Heart left ventricle (tissue), 16 donors: ENCODE results near the gene DDX54. TPM values are rescaled to one million over a fixed set of nuclear protein-coding genes. Genes with fewer than 3 reads are reported as not detected.

ENCODE experiments used
- ATAC-seq, 4 donors: fragments of 200-7000 bp; cut with Tn5 transposase; one replicate each; pipeline ENCODE4 v1.9.1; 2020 to 2022; ENCODE audit warnings: moderate library complexity in 4 of 4, mild to moderate bottlenecking in 3 of 4, moderate number of reproducible peaks in 1 of 4
- DNase-seq, 5 donors: peaks; one replicate each; pipeline ENCODE4 v3.0.0-alpha.2; 2020
- H3K27ac ChIP-seq, 12 donors: fragments of 200-600 bp; sonication (generic) in 4 of 12; one replicate each; pipeline versions ENCODE4 v1.5.0 to v1.8.0; 2016 to 2022; ENCODE audit warnings: mild to moderate bottlenecking in 2 of 12
- H3K27me3 ChIP-seq, 9 donors: fragments of 200-600 bp; sonication (generic) in 2 of 9; one replicate each; pipeline versions ENCODE4 v1.5.1 to v1.8.0; 2016 to 2022; ENCODE audit warnings: mild to moderate bottlenecking in 3 of 9
- H3K36me3 ChIP-seq, 9 donors: fragments of 200-600 bp; sonication (generic) in 2 of 9; one replicate each; pipeline versions ENCODE4 v1.5.0 to v1.8.0; 2018 to 2022; ENCODE audit warnings: mild to moderate bottlenecking in 2 of 9
- H3K4me1 ChIP-seq, 12 donors: fragments of 200-600 bp; sonication (generic) in 4 of 12; one replicate each; pipeline versions ENCODE4 v1.5.0 to v1.8.0; 2016 to 2022; ENCODE audit warnings: mild to moderate bottlenecking in 3 of 12
- H3K4me3 ChIP-seq, 12 donors: fragments of 200-600 bp; sonication (generic) in 4 of 12; one replicate each; pipeline versions ENCODE4 v1.5.0 to v1.8.0; 2017 to 2022; ENCODE audit warnings: mild to moderate bottlenecking in 9 of 12, moderate library complexity in 4 of 12
- H3K9me3 ChIP-seq, 12 donors: fragments of 200-600 bp; sonication (generic) in 4 of 12; one replicate each; pipeline versions ENCODE4 v1.5.0 to v1.8.0; 2016 to 2022; ENCODE audit warnings: mild to moderate bottlenecking in 1 of 12
- POLR2A ChIP-seq, 2 donors: fragments of 450-650 bp; IDR thresholded peaks; one replicate each; pipeline ENCODE4 v1.6.1; 2017; ENCODE audit warnings: antibody characterized with exemption in 2 of 2, mild to moderate bottlenecking in 2 of 2, moderate library complexity in 2 of 2
- WGBS, 4 donors: extraction: QIAGEN DNeasy Blood & Tissue Kit in 2 of 4; methylation state at CpG; one replicate each; pipeline versions ENCODE4 v1.1.5 to v1.1.7; 2013 to 2018; 5-methylcytosine and 5-hydroxymethylcytosine counted together
- intact Hi-C, 10 donors: fragments of 100-400 bp; cut with DNase I; formaldehyde crosslinking; loops; one replicate each; pipeline versions ENCODE4 v1.11.1 to v1.14.2; 2022
- polyA plus RNA-seq, 2 donors: library from polyadenylated mRNA; stranded (reverse); fragments of 200-250 nt; gene quantifications; one replicate each; pipeline ENCODE4 v1.2.3, GENCODE V29; 2013
- total RNA-seq, 9 donors: library from RNA; depleted of rRNA in 2 of 9; stranded (reverse); fragments of >200 nt in 2 of 9; fragmentation: NEBNext Ultra II Directional in 3 of 9; extraction: Animal tissue kit (Norgen Biotek cat#: 25700) in 3 of 9; gene quantifications; one replicate each; pipeline versions ENCODE4 v1.1.0 to v1.2.4, GENCODE V29; 2016 to 2023
- TF ChIP-seq, protein P1 (sequence below), 12 donors: fragments of 200-600 bp; sonication (generic) in 4 of 12; IDR thresholded peaks; one replicate each; pipeline versions ENCODE4 v1.5.0 to v1.8.0; 2018 to 2022; ENCODE audit warnings: antibody characterized with exemption in 12 of 12, mild to moderate bottlenecking in 5 of 12
- donor health status: ischemic (EF 13 %, LVEDD 7.1; RV severe dilation, severe dysfunction).
- donor health status: healthy with polysubstance abuse.
- donor health status: DM: no; HTN: yes; CAD: no.
- donor health status: DM: no; HTN: no; CAD: no.
- donor health status: ischemic (EF 25% LVEDD 6.9; RV normal size, moderate dysfunction).
- donor health status: ischemic (EF 25% LVEDD 5.7; RV mildly dilated, moderate dysfunction).
- donor health status: healthy.
- donor health status: DM: yes; HTN: yes; CAD: no.
- donor health status: ischemic (EF 35%, LVEDD 5.7; RV mildly dilated, moderate dysfunction).
- donor health status: nonischemic (EF 11% LVEDD 7.7; RV severe dilation, severe dysfunction).
- donor health status: DM: yes; HTN: yes; CAD: no.
- donor health status: PGD.
- donor health status: ischemic (EF 29% LVEDD 5.4; RV normal size, mild dysfunction).
- donor health status: nonischemic (EF 23%, LVEDD 6.1; RV moderate dilation, normal function).

The DDX54 gene
- total and polyA plus RNA-seq, 11 donors = 23.4 to 60.2 (median 38.2) TPM

DNA sequence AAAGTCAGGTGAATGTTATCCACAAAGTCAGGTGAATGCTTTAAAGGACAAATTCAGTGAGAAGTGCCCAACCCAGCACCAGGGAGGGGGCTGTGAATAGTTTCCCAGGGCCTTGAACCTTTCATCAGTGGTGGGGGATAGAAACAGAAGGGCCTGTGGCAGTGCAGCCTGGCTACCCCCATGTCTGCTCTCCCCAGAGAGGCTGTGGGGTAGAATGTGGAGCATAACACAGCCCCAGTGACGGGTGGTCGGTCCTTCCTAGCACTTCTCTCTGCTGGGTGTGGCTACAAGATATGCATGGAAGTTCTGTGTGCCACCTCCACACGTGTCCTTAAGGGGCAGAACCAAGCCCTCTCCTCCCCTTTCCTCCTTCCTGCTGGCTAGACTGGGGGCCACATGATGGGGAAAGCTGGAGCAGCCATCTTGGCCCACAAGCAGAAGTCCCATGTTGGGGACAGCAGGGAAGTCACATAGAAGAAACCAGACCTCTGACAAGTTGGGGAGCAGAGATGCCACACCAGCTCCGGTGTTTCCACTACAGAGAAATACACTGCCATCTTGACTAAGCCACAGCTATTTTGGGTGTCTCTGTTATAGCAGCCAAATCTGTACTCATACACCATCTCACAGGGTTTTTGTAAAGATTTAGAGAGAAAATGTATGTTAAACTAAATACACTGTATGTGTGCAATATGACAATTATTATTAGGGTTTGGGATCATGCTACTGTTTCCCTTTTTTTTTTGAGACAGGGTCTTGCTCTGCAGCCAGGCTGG lies 17.2 kb upstream of the DDX54 start:
- 84 to 94% (median 93%) methylated on average over 4 of the region's 4 CpGs for whole genome bisulfite sequencing, 4 donors
- TF ChIP-seq, protein P1, sequence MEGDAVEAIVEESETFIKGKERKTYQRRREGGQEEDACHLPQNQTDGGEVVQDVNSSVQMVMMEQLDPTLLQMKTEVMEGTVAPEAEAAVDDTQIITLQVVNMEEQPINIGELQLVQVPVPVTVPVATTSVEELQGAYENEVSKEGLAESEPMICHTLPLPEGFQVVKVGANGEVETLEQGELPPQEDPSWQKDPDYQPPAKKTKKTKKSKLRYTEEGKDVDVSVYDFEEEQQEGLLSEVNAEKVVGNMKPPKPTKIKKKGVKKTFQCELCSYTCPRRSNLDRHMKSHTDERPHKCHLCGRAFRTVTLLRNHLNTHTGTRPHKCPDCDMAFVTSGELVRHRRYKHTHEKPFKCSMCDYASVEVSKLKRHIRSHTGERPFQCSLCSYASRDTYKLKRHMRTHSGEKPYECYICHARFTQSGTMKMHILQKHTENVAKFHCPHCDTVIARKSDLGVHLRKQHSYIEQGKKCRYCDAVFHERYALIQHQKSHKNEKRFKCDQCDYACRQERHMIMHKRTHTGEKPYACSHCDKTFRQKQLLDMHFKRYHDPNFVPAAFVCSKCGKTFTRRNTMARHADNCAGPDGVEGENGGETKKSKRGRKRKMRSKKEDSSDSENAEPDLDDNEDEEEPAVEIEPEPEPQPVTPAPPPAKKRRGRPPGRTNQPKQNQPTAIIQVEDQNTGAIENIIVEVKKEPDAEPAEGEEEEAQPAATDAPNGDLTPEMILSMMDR (IDR thresholded peaks at IDR 0.05) = no peak
- no peak for TF ChIP-seq POLR2A (IDR thresholded peaks at IDR 0.05)
- intact Hi-C loops = loop anchor here in 1 of 10 donors (10.0 kb wide), 1 partner anchor 222 kb away; the partner anchor contains the start of gene SDSL

DNA sequence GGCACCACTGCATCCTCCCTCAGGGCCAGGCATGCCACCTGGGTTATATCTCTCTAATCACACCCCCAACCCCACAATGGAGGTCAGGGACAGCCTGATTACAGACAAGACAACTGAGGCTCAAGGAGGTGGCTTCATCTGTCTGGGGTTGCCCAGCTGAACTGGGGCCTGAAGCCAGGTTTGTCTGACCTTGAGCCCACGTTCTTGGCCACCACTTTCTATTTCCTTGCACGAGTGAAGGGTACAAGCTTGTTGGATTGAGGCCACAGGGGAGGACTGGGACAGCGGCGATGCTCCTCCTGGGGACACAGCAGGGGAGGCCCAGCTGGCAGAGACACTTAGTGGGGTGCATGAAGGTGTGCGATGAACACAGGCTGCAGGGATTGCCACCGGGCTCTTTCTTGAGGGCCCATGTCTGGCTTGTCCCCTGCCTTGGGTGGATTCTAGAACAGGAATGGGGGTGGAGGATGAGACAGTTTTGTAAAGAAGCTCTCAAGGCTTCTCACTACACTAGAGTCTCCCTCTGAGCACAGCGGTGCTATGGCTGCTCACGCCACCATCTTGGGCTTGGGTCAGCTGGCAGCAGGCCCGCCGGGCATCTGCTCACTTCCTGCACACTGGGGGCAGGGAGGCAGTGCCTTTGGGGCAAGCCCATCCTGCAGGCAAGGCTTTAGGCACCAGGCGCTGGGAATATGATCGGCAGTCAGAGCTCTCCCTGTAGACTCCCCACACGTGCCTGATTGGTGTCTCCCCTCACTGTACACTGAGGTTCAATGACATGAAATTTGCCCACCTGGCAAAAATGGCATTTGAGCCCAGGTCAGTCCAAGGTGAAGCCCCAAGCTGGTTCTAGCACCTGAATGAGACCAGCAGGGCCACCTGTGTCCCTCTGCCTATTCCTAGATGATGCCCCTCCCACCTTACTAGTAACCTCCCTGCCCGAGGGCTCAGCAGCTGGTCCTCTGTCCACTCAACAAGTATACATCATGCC lies 16.2 kb upstream of the DDX54 start:
- DNase-seq (no peak), ATAC-seq (no peak)
- no peaks in the 10 kb centered on the region for H3K27me3 ChIP-seq
- peaks cover 0 to 42% (median 0%) of the 10 kb centered on the region in 12 donors for H3K4me1 ChIP-seq
- no peak for TF ChIP-seq POLR2A (IDR thresholded peaks at IDR 0.05)
- TF ChIP-seq, protein P1 (IDR thresholded peaks at IDR 0.05) = no peak
- no peak overlapping the region for H3K4me3 ChIP-seq
- intact Hi-C loops = loop anchor here in 1 of 10 donors (10.0 kb wide), 1 partner anchor 223 kb away; the partner anchor contains the start of gene SDSL
- H3K36me3 ChIP-seq = no peaks in the 10 kb centered on the region
- no peak overlapping the region for H3K27ac ChIP-seq
- WGBS, 4 donors = 80 to 90% (median 85%) methylated on average over 9 to 14 of the region's 14 CpGs
- no peaks in the 10 kb centered on the region for H3K9me3 ChIP-seq

More for the DNA sequence above, 17.2 kb upstream of the DDX54 start:
- Histone ChIP-seq H3K27ac (no peak overlapping the region), H3K4me1 (peaks cover 0 to 47% (median 0%) of the 10 kb centered on the region in 12 donors), H3K27me3 (no peaks in the 10 kb centered on the region), H3K36me3 (no peaks in the 10 kb centered on the region), H3K4me3 (no peak overlapping the region), H3K9me3 (no peaks in the 10 kb centered on the region)
- DNase-seq (no peak), ATAC-seq (no peak)

DNA sequence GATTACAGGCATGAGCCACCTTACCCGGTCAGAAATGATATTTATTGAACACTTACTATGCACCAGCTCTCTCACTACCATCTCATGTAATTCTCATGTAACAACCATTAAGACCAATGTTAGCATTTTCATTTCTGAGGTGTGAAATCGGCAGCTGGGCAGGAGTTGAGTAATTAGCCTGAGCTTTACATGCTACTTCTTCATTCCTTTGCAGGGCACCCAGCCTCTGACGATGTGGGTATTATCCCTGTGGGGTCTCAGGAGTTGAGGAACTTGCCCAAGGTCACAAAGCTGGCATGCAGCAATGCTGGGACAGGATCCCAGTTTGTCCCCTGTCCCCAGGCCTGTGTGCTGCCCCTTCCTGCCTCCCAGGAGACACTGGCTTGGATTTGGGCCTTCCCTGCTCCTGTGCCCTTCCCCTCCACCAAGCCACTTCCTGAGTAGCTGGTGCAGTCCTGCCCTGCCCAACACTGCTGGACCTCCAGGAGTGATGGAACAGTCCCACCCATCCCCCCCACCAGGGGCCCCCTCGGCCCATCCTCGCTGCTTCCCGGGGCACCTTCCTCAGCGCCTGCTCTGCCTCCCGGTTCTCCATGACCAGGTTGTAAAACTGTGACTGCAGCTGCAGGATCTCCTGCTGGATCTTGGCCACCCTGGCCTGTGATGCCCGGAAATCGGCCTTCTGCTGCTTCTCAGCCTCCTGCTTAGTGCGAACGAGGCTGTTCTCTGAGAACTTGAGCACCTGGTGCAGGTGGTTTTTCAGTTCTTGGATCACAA lies 14.9 kb upstream of the DDX54 start:
- Histone ChIP-seq H3K36me3 (no peaks in the 10 kb centered on the region), H3K27ac (no peak overlapping the region), H3K9me3 (no peaks in the 10 kb centered on the region), H3K4me3 (no peak overlapping the region), H3K27me3 (no peaks in the 10 kb centered on the region), H3K4me1 (peaks cover 0 to 39% (median 0%) of the 10 kb centered on the region in 12 donors)
- DNase-seq (no peak), ATAC-seq (no peak)
- intact Hi-C loops = loop anchor here in 1 of 10 donors (10.0 kb wide), 1 partner anchor 225 kb away; the partner anchor contains the start of gene SDSL
- WGBS, 4 donors = 83 to 95% (median 89%) methylated on average over 11 to 12 of the region's 12 CpGs
- TF ChIP-seq, protein P1 (IDR thresholded peaks at IDR 0.05) = no peak
- TF ChIP-seq POLR2A (IDR thresholded peaks at IDR 0.05) = no peak
